Posterior vena cava (tissue), 2 donors: ENCODE data around the gene SYNE3. TPM values are rescaled to one million over a fixed set of nuclear protein-coding genes. Genes with fewer than 3 reads are reported as not detected.
A peak's percentile ranks its signal among the peaks of the same experiment; 100 is the strongest.
"Not testable (repeated sequence)": the region's sequence is repeated elsewhere in the genome, so short reads cannot be mapped to it uniquely, and the experiment has no call there.

ENCODE experiments used
- DNase-seq: peaks from one replicate; pipeline ENCODE4 v3.0.0-alpha.2; 2020; ENCODE audit warnings: low spot score
- intact Hi-C, 2 donors: fragments of 100-400 bp; cut with DNase I; formaldehyde crosslinking; loops; one replicate each; pipeline versions ENCODE4 v1.14.1 to v1.14.2; 2022 to 2023
- total RNA-seq, 2 donors: library from RNA; stranded (reverse); fragmentation: NEBNext Ultra II Directional; extraction: Animal tissue kit (Norgen Biotek cat#: 25700); gene quantifications; one replicate each; pipeline ENCODE4 v1.2.1, GENCODE V29; 2021
- donor health status: DM: yes; HTN: yes; CAD: no.
- donor health status: DM: yes; HTN: yes; CAD: no.

The SYNE3 gene
- total RNA-seq, 2 donors from 2014 or later: 35.7 to 40.0 TPM

- no peak for DNase-seq
Observed at GRCh38 chr14:95514131-95515079, 2.0 kb downstream of the SYNE3 start.

GRCh38 chr14:95513291-95513690, 3.2 kb downstream of the SYNE3 start:
- no peak for DNase-seq
- intact Hi-C loops: no loop called here

More at GRCh38 chr14:95514131-95515079, 2.0 kb downstream of the SYNE3 start:
- intact Hi-C loops: no loop called here

DNA sequence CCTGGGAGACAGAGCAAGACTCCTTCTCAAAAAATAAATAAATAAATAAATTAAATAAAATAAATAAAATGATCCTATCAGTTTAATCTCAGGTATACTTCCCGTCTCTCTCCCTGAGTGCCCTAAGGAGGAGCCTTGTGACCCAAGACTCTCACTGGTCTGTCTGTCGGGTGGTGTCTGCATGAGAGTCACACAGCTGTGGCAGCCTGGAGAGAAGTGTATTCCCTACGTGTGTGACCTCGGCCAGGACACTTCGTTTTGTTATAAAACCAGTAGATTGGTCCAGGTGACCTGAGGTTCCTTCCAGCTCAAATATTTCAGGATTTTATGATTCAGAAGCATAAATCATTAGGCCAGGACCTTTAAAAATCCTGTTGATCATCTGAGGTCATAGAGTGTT, 4.8 kb downstream of the SYNE3 start:
- intact Hi-C loops: no loop called here
- DNase-seq: no peak

- intact Hi-C loops: no loop called here
- DNase-seq: no peak
Observed at GRCh38 chr14:95510804-95511203, 5.6 kb downstream of the SYNE3 start.

DNA sequence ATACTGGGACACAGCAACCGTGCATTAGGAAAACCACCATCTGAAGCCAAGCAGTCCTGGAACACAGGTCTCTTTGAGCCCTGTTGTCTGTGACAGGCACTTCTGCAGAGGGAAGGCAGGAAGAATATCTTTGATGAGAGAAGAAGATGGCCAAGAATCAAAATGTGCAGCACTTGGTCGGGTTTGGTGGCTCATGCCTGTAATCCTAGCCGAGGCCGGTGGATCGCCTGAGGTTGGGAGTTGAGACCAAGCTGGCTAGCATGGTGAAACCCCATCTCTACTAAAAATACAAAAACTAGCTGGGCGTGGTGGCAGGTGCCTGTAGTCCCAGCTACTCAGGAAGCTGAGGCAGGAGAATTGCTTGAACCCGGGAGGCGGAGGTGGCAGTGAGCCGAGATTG, 6.1 kb downstream of the SYNE3 start:
- intact Hi-C loops, DNase-seq: not testable (repeated sequence)

DNA sequence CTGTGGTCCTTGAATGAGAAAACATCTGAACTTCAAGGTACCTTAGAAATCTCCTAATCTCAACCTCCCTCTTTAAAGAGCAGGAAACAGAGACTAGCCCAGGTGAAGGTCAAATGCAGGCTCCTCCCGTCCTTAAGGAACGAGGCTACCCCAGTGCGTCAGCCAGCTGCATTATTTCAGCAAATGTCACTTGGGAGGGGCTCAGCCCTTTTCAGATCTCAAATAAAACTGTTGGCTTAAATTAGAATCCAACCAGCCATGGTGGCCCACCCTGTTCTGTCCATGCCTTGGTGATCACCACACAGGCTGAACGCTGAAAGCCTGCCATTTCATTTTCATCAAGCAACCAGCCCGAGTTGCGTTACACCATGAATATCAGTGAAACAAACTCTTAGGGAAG, 7.0 kb downstream of the SYNE3 start:
- intact Hi-C loops: loop anchor here in 1 of 2 donors (1.0 kb wide), 1 partner anchor 18 kb away; no protein-coding TSS in a partner anchor
- no peak for DNase-seq

GRCh38 chr14:95508377-95508776, 8.1 kb downstream of the SYNE3 start:
- intact Hi-C loops: no loop called here
- DNase-seq: no peak

DNA sequence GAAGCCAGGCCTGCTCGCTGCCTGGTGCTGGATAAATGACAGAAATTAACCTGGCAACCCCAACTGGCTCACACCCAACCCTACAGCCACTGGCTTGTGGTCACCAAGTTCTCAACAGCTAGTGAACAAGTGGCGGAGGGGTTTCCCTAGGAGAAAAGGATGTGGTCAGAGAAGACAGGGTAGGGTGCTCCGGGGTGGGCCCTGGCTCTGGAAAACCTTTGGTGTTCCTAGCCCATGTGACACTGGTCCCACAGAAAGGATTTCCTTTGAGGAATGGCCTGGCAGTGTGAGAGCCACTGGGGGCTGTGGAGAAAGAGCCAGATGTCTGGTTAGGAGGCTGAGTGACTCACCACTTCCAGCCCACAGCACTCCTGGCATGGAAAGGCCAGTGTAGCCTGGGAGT, 8.7 kb downstream of the SYNE3 start:
- no peak for DNase-seq
- intact Hi-C loops: no loop called here

DNA sequence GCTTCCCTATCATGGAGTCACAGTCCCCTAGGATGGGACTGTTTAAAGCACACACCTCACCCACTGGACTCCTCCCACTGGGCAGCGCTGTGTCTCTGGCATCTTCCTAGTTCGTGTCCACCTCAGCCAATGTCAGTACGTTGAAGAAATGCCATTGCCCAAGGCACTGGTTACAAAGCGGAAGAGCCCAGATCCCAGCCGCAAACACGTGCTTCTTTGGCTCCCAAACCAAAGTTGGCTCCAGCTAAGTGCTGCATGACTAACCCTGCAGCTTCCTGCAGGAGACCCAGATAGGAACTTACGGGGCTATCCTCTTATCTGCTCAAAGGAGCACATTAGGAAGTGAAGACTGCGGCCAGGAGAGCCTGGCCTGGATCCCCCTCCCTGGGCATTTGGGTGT, 9.3 kb downstream of the SYNE3 start:
- intact Hi-C loops: no loop called here
- peak; percentile 91 for DNase-seq

DNA sequence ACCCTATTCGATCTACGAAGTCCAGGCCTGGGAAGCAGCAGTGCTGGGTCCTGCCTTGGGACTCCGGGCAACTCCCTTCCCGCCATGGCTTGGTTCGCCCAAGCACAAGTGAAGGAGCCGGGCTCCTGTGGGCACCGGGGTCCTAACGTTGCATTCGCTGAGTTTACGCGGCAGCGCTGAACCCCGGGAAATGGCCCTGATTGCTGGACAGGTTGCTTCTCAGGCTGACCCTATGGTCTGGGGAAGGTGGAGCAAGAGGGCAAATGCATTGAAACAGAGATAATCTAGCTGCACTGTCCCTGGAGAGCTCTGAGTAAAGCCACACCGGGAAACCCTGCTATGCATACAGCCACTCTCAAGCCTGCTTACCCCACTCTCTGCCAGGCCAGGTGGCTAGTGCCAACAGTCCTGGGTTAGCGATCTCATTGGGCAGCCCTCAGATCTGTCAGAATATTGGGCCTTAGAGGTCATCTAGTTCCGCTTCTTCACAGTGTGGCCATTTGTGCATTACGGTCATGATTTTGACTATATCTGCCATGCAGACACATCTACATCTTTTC, 11.3 kb downstream of the SYNE3 start:
- no peak for DNase-seq
- intact Hi-C loops: no loop called here

DNA sequence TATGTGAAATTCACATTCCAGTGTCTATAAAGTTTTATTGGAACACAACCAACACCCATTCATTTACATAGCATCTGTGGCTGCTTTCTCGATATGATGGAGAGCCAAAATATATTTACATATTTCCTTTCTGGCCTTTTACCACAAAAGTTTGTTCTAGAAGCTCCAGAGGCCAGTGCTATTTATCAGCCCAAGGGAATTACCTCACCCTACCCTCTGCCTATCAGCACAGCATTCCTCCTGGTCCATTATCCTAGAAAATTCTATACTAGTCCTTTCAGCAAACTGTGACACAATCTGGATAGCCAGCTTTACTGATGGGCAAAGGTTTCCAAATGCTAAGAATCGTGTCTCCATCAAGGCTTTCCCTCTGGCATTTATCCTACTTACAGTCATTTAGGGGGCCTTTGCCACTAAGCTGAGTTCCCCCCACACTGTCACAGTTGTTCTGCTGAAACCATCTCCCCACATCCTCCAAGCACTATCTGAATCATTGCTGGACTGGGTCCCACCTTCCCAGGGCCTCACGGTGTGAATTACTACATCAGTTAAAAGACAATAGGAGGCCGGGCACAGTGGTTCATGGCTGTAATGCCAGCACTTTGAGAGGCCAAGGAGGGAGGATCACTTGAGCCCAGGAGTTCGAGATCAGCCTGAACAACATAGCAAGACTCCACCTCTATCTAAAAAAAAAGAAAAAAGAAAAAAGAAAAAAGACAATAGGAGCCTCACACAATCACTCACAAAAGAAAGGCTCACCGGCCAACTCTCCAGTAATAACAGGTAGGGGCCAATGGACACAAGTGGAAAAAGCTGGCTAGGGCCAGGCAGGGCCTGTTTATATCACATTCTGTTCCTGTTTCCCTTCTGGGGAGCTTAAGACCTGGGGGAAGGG, 12.1 kb downstream of the SYNE3 start:
- intact Hi-C loops: no loop called here
- no peak for DNase-seq

DNA sequence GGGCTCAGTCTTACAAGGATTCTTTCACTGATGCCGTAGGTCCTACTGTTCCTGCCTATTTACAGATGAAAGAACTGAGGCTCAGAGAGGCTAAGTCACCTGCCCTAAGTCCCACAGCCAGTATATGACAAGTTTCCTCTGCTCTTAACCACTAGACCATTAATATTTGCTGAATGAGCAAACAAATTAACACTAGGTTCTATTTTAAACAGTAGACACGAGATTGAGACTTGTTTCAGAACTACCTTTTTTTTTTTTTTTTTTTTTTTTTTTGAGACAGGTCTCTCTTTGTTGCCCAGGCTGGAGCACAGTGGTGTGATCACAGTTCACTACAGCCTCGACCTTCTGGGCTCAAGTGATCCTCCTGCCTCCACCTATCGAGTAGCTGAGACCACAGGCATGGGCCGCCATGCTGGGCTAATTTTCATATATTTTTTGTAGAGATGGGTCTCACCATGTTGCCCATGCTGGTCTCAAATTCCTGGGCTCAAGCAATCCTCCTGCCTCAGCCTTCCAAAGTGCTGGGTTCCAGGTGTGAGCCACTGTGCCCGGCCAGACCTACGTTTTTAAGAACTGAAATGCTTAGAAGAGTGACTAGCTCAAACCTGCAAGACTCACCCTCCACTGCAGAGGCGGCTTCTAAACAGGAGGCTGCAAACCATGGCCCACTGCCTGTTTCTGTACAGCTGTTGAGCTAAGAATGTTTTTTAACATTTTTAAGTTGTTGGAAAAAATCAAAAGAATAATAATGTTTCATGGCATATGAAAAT, 12.9 kb downstream of the SYNE3 start:
- intact Hi-C loops: no loop called here
- no peak for DNase-seq

DNA sequence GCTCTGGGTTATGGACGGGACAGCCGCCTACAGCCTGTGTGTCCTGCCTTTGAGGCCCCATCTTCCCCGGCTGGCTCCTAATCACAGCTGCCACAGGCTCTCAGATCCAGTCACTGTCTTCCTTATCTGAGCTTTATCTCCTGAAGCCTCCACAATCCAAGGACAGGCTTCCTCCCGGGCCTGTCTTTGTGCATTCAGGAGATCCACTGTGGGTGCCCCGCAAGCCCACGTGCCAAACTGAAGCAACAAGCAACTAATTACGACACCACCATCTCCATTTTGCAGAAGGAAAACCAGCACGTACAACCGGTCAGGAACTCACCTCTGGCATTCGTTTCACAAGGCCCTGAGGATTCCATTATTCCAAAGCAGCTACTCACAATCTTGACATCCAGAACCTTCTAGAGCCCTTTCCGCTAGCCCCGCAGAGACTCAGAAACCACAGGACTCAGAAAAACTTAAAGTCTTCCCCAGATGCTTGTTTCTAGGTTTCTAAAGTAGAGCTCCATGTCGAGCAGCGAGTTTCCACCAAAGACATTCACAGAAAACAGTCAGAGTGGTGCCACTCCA, 14.0 kb downstream of the SYNE3 start:
- intact Hi-C loops: no loop called here
- peak; percentile 24 for DNase-seq

GRCh38 chr14:95500772-95501401, 15.6 kb downstream of the SYNE3 start:
- intact Hi-C loops: no loop called here
- DNase-seq: peak; percentile 87

- intact Hi-C loops: no loop called here
- peak; percentile 78 for DNase-seq
Observed at GRCh38 chr14:95500201-95500681, 16.2 kb downstream of the SYNE3 start.

GRCh38 chr14:95499354-95499750, 17.1 kb downstream of the SYNE3 start:
- intact Hi-C loops: no loop called here
- no peak for DNase-seq

DNA sequence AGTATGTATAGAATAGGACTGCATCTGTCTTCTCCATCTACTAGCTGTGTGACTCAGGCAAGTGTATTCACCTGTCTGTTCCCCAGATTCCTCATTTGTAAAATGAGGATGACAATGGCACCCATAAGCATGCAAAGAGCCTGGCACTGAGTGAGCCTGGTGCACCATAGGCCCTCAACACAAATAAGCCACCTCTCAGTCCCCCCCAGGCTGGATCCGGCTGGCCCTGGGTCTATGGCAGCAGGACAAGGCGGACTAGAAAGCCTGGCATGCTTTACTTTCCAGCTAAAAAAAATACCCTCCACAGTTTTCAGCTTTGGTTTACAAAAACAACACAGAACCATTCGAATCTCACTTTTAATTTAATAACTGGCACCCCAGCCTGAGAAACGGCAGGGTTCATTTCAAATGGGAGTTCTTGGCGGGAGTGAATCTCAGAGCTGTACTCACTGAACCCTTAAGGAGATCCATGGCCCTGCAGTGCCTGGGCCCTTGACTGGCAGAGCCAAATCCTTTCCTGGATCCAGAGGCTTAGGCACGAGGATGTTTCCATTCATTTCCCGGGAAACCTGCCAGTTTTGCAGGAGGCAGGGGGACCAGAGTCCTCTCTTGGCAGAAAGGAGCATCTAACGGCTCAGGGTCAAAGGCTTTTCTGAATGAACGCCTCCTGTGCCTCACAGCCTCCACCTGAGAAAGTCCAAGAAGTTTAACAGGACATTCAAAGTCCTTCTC, 17.7 kb downstream of the SYNE3 start:
- intact Hi-C loops: no loop called here
- peak; percentile 52 for DNase-seq
